HL-60 (cell line): Measurements from ENCODE around the gene GSX1.
"Not testable (repeated sequence)": the region's sequence is repeated elsewhere in the genome, so short reads cannot be mapped to it uniquely, and the experiment has no call there.

Experiments
- DNase-seq, 2 experiments: peaks; one replicate each; pipeline ENCODE4 v3.0.0-alpha.2; 2010 to 2020; ENCODE audit warnings: low read depth in 1 of 2, low spot score in 1 of 2
- H3K27ac ChIP-seq: fragments of 250-450 bp; sonication (Bioruptor Pico); replicated peaks from 2 replicates; pipeline ENCODE4 v1.5.1; 2020; ENCODE audit warnings: mild to moderate bottlenecking, moderate library complexity
- H3K27me3 ChIP-seq: fragments of 250-450 bp; sonication (Bioruptor Pico); 2 replicates; pipeline ENCODE4 v1.5.1; 2021; ENCODE audit warnings: mild to moderate bottlenecking, moderate library complexity; ENCODE audit not compliant: insufficient read depth, poor library complexity, severe bottlenecking
- H3K4me3 ChIP-seq: replicated peaks from 2 replicates; pipeline ENCODE4 v1.5.1; 2011; ENCODE audit warnings: mild to moderate bottlenecking, control low read depth, low read length; ENCODE audit not compliant: insufficient read depth
- GABPA ChIP-seq: IDR thresholded peaks from 2 replicates; pipeline ENCODE4 v1.6.1; 2012; ENCODE audit warnings: low read depth
- POLR2AphosphoS5 ChIP-seq: IDR thresholded peaks from 2 replicates; pipeline ENCODE4 v1.6.1; 2012; ENCODE audit warnings: low read depth
- SPI1 ChIP-seq: IDR thresholded peaks from 2 replicates; pipeline ENCODE4 v1.6.1; 2012; ENCODE audit warnings: low read depth, mild to moderate bottlenecking, borderline replicate concordance
- long read RNA-seq: library from polyadenylated mRNA; unstranded; transcript quantifications from one replicate; pipeline ENCODE4 v2.0.0, GENCODE V29; 2020
- TF ChIP-seq, protein P1 (sequence below): IDR thresholded peaks from 2 replicates; pipeline ENCODE4 v1.6.1; 2012; ENCODE audit warnings: low read depth; ENCODE audit not compliant: insufficient replicate concordance
- TF ChIP-seq, protein P2 (sequence below): IDR thresholded peaks from one replicate; pipeline ENCODE4 v1.5.1; 2011; ENCODE audit warnings: low read length, control low read depth, inconsistent platforms; ENCODE audit not compliant: insufficient read depth

GSX1 gene
- long read RNA-seq = 0 reads

DNA sequence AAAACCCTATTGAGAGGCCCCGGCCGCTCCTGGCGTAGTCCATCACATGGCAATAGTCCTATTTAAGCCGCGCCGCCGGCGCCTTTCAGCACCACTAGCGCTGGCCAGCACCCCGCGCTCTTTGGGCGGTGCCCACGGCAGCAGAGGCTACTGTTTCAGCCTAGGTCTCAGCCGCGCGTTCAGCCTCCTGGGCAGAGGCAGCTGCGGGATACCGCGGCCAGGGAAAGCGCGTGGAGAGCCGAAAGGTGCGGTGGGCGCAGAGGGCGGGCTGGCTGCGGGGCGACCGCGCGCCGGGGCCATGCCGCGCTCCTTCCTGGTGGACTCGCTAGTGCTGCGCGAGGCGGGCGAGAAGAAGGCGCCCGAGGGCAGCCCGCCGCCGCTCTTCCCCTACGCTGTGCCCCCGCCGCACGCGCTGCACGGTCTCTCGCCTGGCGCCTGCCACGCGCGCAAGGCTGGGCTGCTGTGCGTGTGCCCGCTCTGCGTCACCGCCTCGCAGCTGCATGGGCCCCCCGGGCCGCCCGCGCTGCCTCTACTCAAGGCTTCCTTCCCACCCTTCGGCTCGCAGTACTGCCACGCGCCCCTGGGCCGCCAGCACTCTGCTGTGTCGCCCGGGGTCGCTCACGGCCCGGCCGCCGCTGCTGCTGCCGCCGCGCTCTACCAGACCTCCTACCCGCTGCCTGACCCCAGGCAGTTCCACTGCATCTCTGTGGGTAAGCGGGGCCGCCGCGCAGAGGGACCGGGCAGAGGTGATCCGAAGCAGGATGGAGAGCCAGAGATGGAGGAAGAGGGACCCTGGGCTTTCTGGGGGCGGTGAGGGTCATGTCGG, at the start of gene GSX1:
TSS of gene GSX1 (plus strand) at position 91 of the 826 bp plus-strand sequence. CDS start at position 299, 208 bp downstream.
- peak; percentile 4 to 39 for DNase-seq
- TF ChIP-seq, protein P1, sequence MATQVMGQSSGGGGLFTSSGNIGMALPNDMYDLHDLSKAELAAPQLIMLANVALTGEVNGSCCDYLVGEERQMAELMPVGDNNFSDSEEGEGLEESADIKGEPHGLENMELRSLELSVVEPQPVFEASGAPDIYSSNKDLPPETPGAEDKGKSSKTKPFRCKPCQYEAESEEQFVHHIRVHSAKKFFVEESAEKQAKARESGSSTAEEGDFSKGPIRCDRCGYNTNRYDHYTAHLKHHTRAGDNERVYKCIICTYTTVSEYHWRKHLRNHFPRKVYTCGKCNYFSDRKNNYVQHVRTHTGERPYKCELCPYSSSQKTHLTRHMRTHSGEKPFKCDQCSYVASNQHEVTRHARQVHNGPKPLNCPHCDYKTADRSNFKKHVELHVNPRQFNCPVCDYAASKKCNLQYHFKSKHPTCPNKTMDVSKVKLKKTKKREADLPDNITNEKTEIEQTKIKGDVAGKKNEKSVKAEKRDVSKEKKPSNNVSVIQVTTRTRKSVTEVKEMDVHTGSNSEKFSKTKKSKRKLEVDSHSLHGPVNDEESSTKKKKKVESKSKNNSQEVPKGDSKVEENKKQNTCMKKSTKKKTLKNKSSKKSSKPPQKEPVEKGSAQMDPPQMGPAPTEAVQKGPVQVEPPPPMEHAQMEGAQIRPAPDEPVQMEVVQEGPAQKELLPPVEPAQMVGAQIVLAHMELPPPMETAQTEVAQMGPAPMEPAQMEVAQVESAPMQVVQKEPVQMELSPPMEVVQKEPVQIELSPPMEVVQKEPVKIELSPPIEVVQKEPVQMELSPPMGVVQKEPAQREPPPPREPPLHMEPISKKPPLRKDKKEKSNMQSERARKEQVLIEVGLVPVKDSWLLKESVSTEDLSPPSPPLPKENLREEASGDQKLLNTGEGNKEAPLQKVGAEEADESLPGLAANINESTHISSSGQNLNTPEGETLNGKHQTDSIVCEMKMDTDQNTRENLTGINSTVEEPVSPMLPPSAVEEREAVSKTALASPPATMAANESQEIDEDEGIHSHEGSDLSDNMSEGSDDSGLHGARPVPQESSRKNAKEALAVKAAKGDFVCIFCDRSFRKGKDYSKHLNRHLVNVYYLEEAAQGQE = peak; percentile 96
- no peak for TF ChIP-seq POLR2AphosphoS5
- no peak within 1 kb of the TSS for H3K27ac ChIP-seq
- H3K4me3 ChIP-seq = no peak within 1 kb of the TSS
- H3K27me3 ChIP-seq = peaks cover 93% of the 10 kb centered on the region

GRCh38 chr13:27744801-27745200, 47.5 kb upstream of the GSX1 start:
- no peak for DNase-seq
- TF ChIP-seq, protein P1 = no peak
- TF ChIP-seq POLR2AphosphoS5 (no peak), SPI1 (no peak), GABPA (no peak)
- TF ChIP-seq, protein P2, sequence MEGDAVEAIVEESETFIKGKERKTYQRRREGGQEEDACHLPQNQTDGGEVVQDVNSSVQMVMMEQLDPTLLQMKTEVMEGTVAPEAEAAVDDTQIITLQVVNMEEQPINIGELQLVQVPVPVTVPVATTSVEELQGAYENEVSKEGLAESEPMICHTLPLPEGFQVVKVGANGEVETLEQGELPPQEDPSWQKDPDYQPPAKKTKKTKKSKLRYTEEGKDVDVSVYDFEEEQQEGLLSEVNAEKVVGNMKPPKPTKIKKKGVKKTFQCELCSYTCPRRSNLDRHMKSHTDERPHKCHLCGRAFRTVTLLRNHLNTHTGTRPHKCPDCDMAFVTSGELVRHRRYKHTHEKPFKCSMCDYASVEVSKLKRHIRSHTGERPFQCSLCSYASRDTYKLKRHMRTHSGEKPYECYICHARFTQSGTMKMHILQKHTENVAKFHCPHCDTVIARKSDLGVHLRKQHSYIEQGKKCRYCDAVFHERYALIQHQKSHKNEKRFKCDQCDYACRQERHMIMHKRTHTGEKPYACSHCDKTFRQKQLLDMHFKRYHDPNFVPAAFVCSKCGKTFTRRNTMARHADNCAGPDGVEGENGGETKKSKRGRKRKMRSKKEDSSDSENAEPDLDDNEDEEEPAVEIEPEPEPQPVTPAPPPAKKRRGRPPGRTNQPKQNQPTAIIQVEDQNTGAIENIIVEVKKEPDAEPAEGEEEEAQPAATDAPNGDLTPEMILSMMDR = no peak
- Histone ChIP-seq H3K27me3 (peaks cover 5% of the 10 kb centered on the region), H3K27ac (no peak overlapping the region), H3K4me3 (no peak overlapping the region)

GRCh38 chr13:27745301-27745700, 47.0 kb upstream of the GSX1 start:
- H3K27ac ChIP-seq = no peak overlapping the region
- H3K27me3 ChIP-seq = peaks cover 2% of the 10 kb centered on the region
- no peak overlapping the region for H3K4me3 ChIP-seq
- TF ChIP-seq POLR2AphosphoS5 (no peak), SPI1 (no peak), GABPA (no peak)
- TF ChIP-seq, protein P1 = no peak
- TF ChIP-seq, protein P2 = no peak
- no peak for DNase-seq

DNA sequence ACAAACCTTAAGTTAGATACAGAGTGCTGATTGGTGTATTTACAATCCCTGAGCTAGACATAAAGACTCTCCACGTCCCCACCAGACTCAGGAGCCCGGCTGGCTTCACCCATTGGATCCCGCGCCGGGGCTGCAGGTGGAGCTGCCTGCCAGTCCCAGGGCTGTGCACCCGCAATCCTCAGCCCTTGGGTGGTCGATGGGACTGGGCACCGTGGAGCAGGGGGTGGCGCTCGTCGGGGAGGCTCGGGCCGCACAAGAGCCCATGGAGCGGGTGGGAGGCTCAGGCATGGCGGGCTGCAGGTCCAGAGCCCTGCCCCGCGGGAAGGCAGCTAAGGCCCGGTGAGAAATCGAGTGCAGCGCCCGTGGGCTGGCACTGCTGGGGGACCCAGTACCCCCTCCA, 44.1 kb upstream of the GSX1 start:
- not testable (repeated sequence) for H3K4me3 ChIP-seq, H3K27ac ChIP-seq, DNase-seq
- peaks cover 11% of the 10 kb centered on the region for H3K27me3 ChIP-seq
